Endodermal cell (in vitro differentiated cells): ENCODE measurements around the gene IQGAP2. TPM values are rescaled to one million over a fixed set of nuclear protein-coding genes. Genes with fewer than 3 reads are reported as not detected.

Experiments used
- DNase-seq: peaks from one replicate; pipeline ENCODE4 v3.0.0-alpha.2; 2017
- H3K27ac ChIP-seq: 2 replicates; pipeline ENCODE4 v1.5.1; 2013; ENCODE audit warnings: mild to moderate bottlenecking, low read depth, low read length, moderate library complexity
- H3K27me3 ChIP-seq: 2 replicates; pipeline ENCODE4 v1.6.1; 2013; ENCODE audit warnings: mild to moderate bottlenecking, low read length, moderate library complexity; ENCODE audit not compliant: insufficient read depth, control insufficient read depth, poor library complexity, severe bottlenecking
- H3K36me3 ChIP-seq: 2 replicates; pipeline ENCODE4 v1.7.0; 2013; ENCODE audit warnings: mild to moderate bottlenecking, low read length, moderate library complexity; ENCODE audit not compliant: control insufficient read depth, insufficient read depth
- H3K4me1 ChIP-seq: one replicate; pipeline ENCODE4 v1.7.0; 2013; ENCODE audit warnings: low read length; ENCODE audit not compliant: control insufficient read depth, insufficient read depth
- H3K4me3 ChIP-seq: 2 replicates; pipeline ENCODE4 v1.5.1; 2013; ENCODE audit warnings: mild to moderate bottlenecking, low read length, moderate library complexity
- H3K9ac ChIP-seq: 2 replicates; pipeline ENCODE4 v1.6.1; 2013; ENCODE audit warnings: mild to moderate bottlenecking, low read length, moderate library complexity; ENCODE audit not compliant: poor library complexity, severe bottlenecking; ENCODE audit errors: extremely low read depth
- H3K9me3 ChIP-seq: 2 replicates; pipeline ENCODE4 v1.6.1; 2013; ENCODE audit warnings: mild to moderate bottlenecking, low read length, moderate library complexity; ENCODE audit not compliant: control insufficient read depth
- H3K27ac Mint-ChIP-seq: 2 replicates; pipeline ENCODE4 v1.8.0; 2020; ENCODE audit warnings: mixed read lengths
- H3K27me3 Mint-ChIP-seq: 2 replicates; pipeline ENCODE4 v1.8.0; 2021; ENCODE audit warnings: mild to moderate bottlenecking, mixed read lengths; ENCODE audit not compliant: insufficient read depth
- H3K36me3 Mint-ChIP-seq: 2 replicates; pipeline ENCODE4 v1.8.0; 2020; ENCODE audit warnings: low read depth, mixed read lengths
- H3K4me1 Mint-ChIP-seq: 2 replicates; pipeline ENCODE4 v1.8.0; 2020; ENCODE audit warnings: mixed read lengths
- H3K4me3 Mint-ChIP-seq: 2 replicates; pipeline ENCODE4 v1.8.0; 2020; ENCODE audit warnings: mild to moderate bottlenecking, moderate library complexity, mixed read lengths
- H3K9me3 Mint-ChIP-seq: 2 replicates; pipeline ENCODE4 v1.8.0; 2020; ENCODE audit warnings: mild to moderate bottlenecking, mixed read lengths
- CTCF ChIP-seq: fragments of 200-600 bp; sonication (generic); conservative IDR thresholded peaks from 2 replicates; pipeline ENCODE4 v1.5.0; 2021; ENCODE audit warnings: antibody characterized with exemption, mild to moderate bottlenecking
- WGBS, 2 experiments: methylation state at CpG; one replicate each; pipeline versions ENCODE4 v1.1.5 to v1.1.7; 2013; ENCODE audit warnings: missing lambda C conversion rate in 2 of 2, mixed read lengths in 1 of 2; ENCODE audit not compliant: insufficient coverage in 1 of 2, insufficient read length in 1 of 2; 5-methylcytosine and 5-hydroxymethylcytosine counted together
- total RNA-seq, 2 donors: library from RNA; stranded (reverse); fragmentation: NEBNext Ultra II Directional in 1 of 2; extraction: Animal tissue kit (Norgen Biotek cat#: 25700) in 1 of 2; gene quantifications; 2 replicates in 1 of 2; 3 replicates in 1 of 2; pipeline ENCODE4 v1.2.1, GENCODE V29; 2021

IQGAP2 gene
- total RNA-seq, 2 donors from 2014 or later: 8.3 to 19.4 TPM

- no peaks in the 10 kb centered on the region for H3K9me3 ChIP-seq
- H3K4me1 ChIP-seq: no peaks in the 10 kb centered on the region
- no peak overlapping the region for H3K4me3 ChIP-seq
- Mint-ChIP-seq H3K9me3 (no peaks in the 10 kb centered on the region), H3K36me3 (no peaks in the 10 kb centered on the region), H3K27me3 (no peaks in the 10 kb centered on the region), H3K27ac (no peak overlapping the region), H3K4me1 (no peaks in the 10 kb centered on the region), H3K4me3 (no peak overlapping the region)
- no peak overlapping the region for H3K9ac ChIP-seq
- no peak for TF ChIP-seq CTCF
- no peaks in the 10 kb centered on the region for H3K27me3 ChIP-seq
- DNase-seq: no peak
- no peaks in the 10 kb centered on the region for H3K36me3 ChIP-seq
- no peak overlapping the region for H3K27ac ChIP-seq
- WGBS, 2 experiments: 92 to 100% methylated on average over 3 of the region's 3 CpGs
Measured at GRCh38 chr5:76754668-76755078, 351.6 kb downstream of the IQGAP2 start.

GRCh38 chr5:76755779-76756637 lies 352.9 kb downstream of the IQGAP2 start:
- no peaks in the 10 kb centered on the region for H3K27me3 ChIP-seq
- DNase-seq: no peak
- 94 to 95% methylated on average over 9 to 11 of the region's 11 CpGs for WGBS, 2 experiments
- H3K4me1 ChIP-seq: no peaks in the 10 kb centered on the region
- Mint-ChIP-seq H3K27me3 (no peaks in the 10 kb centered on the region), H3K9me3 (no peaks in the 10 kb centered on the region), H3K4me3 (no peak overlapping the region), H3K4me1 (no peaks in the 10 kb centered on the region), H3K27ac (no peak overlapping the region), H3K36me3 (no peaks in the 10 kb centered on the region)
- no peak overlapping the region for H3K9ac ChIP-seq
- no peaks in the 10 kb centered on the region for H3K36me3 ChIP-seq
- no peaks in the 10 kb centered on the region for H3K9me3 ChIP-seq
- no peak overlapping the region for H3K4me3 ChIP-seq
- H3K27ac ChIP-seq: no peak overlapping the region
- no peak for TF ChIP-seq CTCF

- Mint-ChIP-seq H3K27ac (no peak overlapping the region), H3K4me3 (no peak overlapping the region), H3K9me3 (no peaks in the 10 kb centered on the region), H3K27me3 (no peaks in the 10 kb centered on the region), H3K4me1 (no peaks in the 10 kb centered on the region), H3K36me3 (no peaks in the 10 kb centered on the region)
- DNase-seq: no peak
- Histone ChIP-seq H3K27ac (no peak overlapping the region), H3K36me3 (no peaks in the 10 kb centered on the region), H3K4me1 (no peaks in the 10 kb centered on the region), H3K27me3 (no peaks in the 10 kb centered on the region), H3K9me3 (no peaks in the 10 kb centered on the region), H3K4me3 (no peak overlapping the region), H3K9ac (no peak overlapping the region)
- 96 to 100% methylated on average over 1 to 4 of the region's 4 CpGs for WGBS, 2 experiments
- no peak for TF ChIP-seq CTCF
Measured at GRCh38 chr5:76757049-76757448, 354.0 kb downstream of the IQGAP2 start.

Other genes with a start within 250 kb of the IQGAP2 start
- under 1 TPM; 0.18 to 0.53 TPM for gene F2RL2, start 220.1 kb downstream of the IQGAP2 start, total RNA-seq